ENCODE data around the gene NAT8L.

The NAT8L gene

GRCh38 chr4:2075987-2076907 lies 17.1 kb downstream of the NAT8L start:
- no peak for DNase-seq (ENCODE audit: low read depth in 2 of 2)

GRCh38 chr4:2076908-2077536 lies 17.9 kb downstream of the NAT8L start:
- no peak for DNase-seq (ENCODE audit: low read depth in 2 of 2)

- DNase-seq (ENCODE audit: low read depth in 2 of 2) = no peak
Measured at GRCh38 chr4:2077537-2078460, 18.7 kb downstream of the NAT8L start.

- DNase-seq (ENCODE audit: low read depth in 2 of 2) = no peak
Measured at GRCh38 chr4:2078584-2078983, 19.5 kb downstream of the NAT8L start.

GRCh38 chr4:2079006-2079405 lies 19.9 kb downstream of the NAT8L start:
- DNase-seq (ENCODE audit: low read depth in 2 of 2) = no peak

- DNase-seq (ENCODE audit: low read depth in 2 of 2) = no peak
Measured at GRCh38 chr4:2079926-2080325, 20.8 kb downstream of the NAT8L start.

- DNase-seq (ENCODE audit: low read depth in 2 of 2) = no peak
Measured at GRCh38 chr4:2080429-2081300, 21.5 kb downstream of the NAT8L start.

GRCh38 chr4:2081540-2081939 lies 22.4 kb downstream of the NAT8L start:
- no peak for DNase-seq (ENCODE audit: low read depth in 2 of 2)

GRCh38 chr4:2082118-2082517 lies 23.0 kb downstream of the NAT8L start:
- no peak for DNase-seq (ENCODE audit: low read depth in 2 of 2)

- DNase-seq (ENCODE audit: low read depth in 2 of 2) = no peak
Measured at GRCh38 chr4:2082627-2083026, 23.5 kb downstream of the NAT8L start.

- DNase-seq (ENCODE audit: low read depth in 2 of 2) = no peak
Measured at GRCh38 chr4:2083116-2083825, 24.1 kb downstream of the NAT8L start.

- DNase-seq (ENCODE audit: low read depth in 2 of 2) = no peak
Measured at GRCh38 chr4:2083826-2084160, 24.7 kb downstream of the NAT8L start.

- no peak for DNase-seq (ENCODE audit: low read depth in 2 of 2)
Measured at GRCh38 chr4:2084316-2084715, 25.2 kb downstream of the NAT8L start.

GRCh38 chr4:2085496-2085901 lies 26.4 kb downstream of the NAT8L start:
- DNase-seq (ENCODE audit: low read depth in 2 of 2) = no peak

GRCh38 chr4:2087170-2087569 lies 28.0 kb downstream of the NAT8L start:
- no peak for DNase-seq (ENCODE audit: low read depth in 2 of 2)

GRCh38 chr4:2089222-2089621 lies 30.1 kb downstream of the NAT8L start:
- no peak for DNase-seq (ENCODE audit: low read depth in 2 of 2)

- DNase-seq (ENCODE audit: low read depth in 2 of 2) = no peak
Measured at GRCh38 chr4:2090642-2091041, 31.5 kb downstream of the NAT8L start.

- no peak for DNase-seq (ENCODE audit: low read depth in 2 of 2)
Measured at GRCh38 chr4:2091990-2092668, 33.0 kb downstream of the NAT8L start.

GRCh38 chr4:2092669-2093053 lies 33.5 kb downstream of the NAT8L start:
- no peak for DNase-seq (ENCODE audit: low read depth in 2 of 2)

GRCh38 chr4:2093265-2093664 lies 34.1 kb downstream of the NAT8L start:
- no peak for DNase-seq (ENCODE audit: low read depth in 2 of 2)
